A673 (cell line): ENCODE measurements around the gene CAP2. TPM values are rescaled to one million over a fixed set of nuclear protein-coding genes. Genes with fewer than 3 reads are reported as not detected.
A peak's percentile ranks its signal among the peaks of the same experiment; 100 is the strongest.

Source experiments
- BruUV-seq: library from RNA; stranded (reverse); fragments of 400-500 nt; replicated peaks from 2 replicates; lab custom pipeline; 2021; lab: Mats Ljungman, UMichigan
- CTCF ChIA-PET: fragments of 300-600 bp; sonication (Branson Sonifier 250); formaldehyde crosslinking; loops from one replicate; lab custom pipeline; 2022; ENCODE audit warnings: antibody characterized with exemption; lab: Charles Lee
- POLR2A ChIA-PET: fragments of 300-600 bp; sonication (Branson Sonifier 250); formaldehyde crosslinking; loops from one replicate; lab custom pipeline; 2022; ENCODE audit warnings: antibody characterized with exemption; ENCODE audit not compliant: low non-redundant PET; lab: Charles Lee
- DNase-seq: peaks from one replicate; pipeline ENCODE4 v3.0.0-alpha.2; 2015; ENCODE audit warnings: low spot score
- H3K27ac ChIP-seq: fragments of 200-600 bp; sonication (generic); 2 replicates; pipeline ENCODE4 v1.5.1; 2016; ENCODE audit warnings: mixed run types, low read depth, mild to moderate bottlenecking, mixed read lengths, antibody characterized with exemption, low read length; ENCODE audit not compliant: poor library complexity, severe bottlenecking
- H3K27me3 ChIP-seq: fragments of 200-600 bp; sonication (generic); replicated peaks from 2 replicates; pipeline ENCODE4 v1.6.1; 2017; ENCODE audit warnings: mixed run types, low read depth, mild to moderate bottlenecking, mixed read lengths, antibody characterized with exemption, low read length; ENCODE audit not compliant: insufficient read depth, poor library complexity
- H3K36me3 ChIP-seq: fragments of 200-600 bp; sonication (generic); 2 replicates; pipeline ENCODE4 v1.6.1; 2016; ENCODE audit warnings: mixed run types, mild to moderate bottlenecking, mixed read lengths, antibody characterized with exemption, low read length; ENCODE audit not compliant: insufficient read depth, poor library complexity, severe bottlenecking
- H3K4me1 ChIP-seq: fragments of 200-600 bp; sonication (generic); 2 replicates; pipeline ENCODE4 v1.6.1; 2017; ENCODE audit warnings: mixed run types, mild to moderate bottlenecking, mixed read lengths, antibody characterized with exemption, low read length; ENCODE audit not compliant: insufficient read depth, poor library complexity, severe bottlenecking
- H3K4me3 ChIP-seq: fragments of 200-600 bp; sonication (generic); 2 replicates; pipeline ENCODE4 v1.5.1; 2016; ENCODE audit warnings: low read depth, mixed run types, mild to moderate bottlenecking, mixed read lengths, low read length; ENCODE audit not compliant: poor library complexity, severe bottlenecking
- H3K9me3 ChIP-seq: fragments of 200-600 bp; sonication (generic); 2 replicates; pipeline ENCODE4 v1.6.1; 2016; ENCODE audit warnings: mixed run types, low read depth, mild to moderate bottlenecking, mixed read lengths, antibody characterized with exemption, low read length; ENCODE audit not compliant: poor library complexity, severe bottlenecking
- CTCF ChIP-seq: fragments of 300-800, 200-600 bp; sonication (generic); conservative IDR thresholded peaks from 2 replicates; pipeline ENCODE4 v1.5.1; 2017; ENCODE audit warnings: low read depth, mild to moderate bottlenecking, antibody characterized with exemption, low read length, moderate library complexity, mixed read lengths
- EZH2 ChIP-seq: fragments of 200-600 bp; sonication (generic); IDR thresholded peaks from 2 replicates; pipeline ENCODE4 v1.6.1; 2017; ENCODE audit warnings: borderline replicate concordance, low read depth, mild to moderate bottlenecking, mixed read lengths, antibody characterized with exemption, low read length; ENCODE audit not compliant: poor library complexity, severe bottlenecking
- intact Hi-C: fragments of 100-400 bp; cut with micrococcal nuclease; formaldehyde crosslinking; loops from one replicate; pipeline ENCODE4 v1.10.0; 2022; ENCODE audit not compliant: unreplicated experiment
- total RNA-seq: library from RNA; stranded (reverse); gene quantifications from 2 replicates; pipeline ENCODE4 v1.2.3, GENCODE V29; 2021

The CAP2 gene
- total RNA-seq, 1 experiment from 2014 or later: 20.8 TPM

GRCh38 chr6:17448165-17448564 lies 54.8 kb downstream of the CAP2 start:
- no peak for TF ChIP-seq EZH2
- no peak for TF ChIP-seq CTCF
- H3K36me3 ChIP-seq: no peaks in the 10 kb centered on the region
- CTCF ChIA-PET: no interaction called here
- DNase-seq: no peak
- H3K27ac ChIP-seq: no peak overlapping the region
- peaks cover 27% of the 10 kb centered on the region for H3K4me1 ChIP-seq
- no TSS peak for BruUV-seq
- no peaks in the 10 kb centered on the region for H3K9me3 ChIP-seq
- POLR2A ChIA-PET: no interaction called here
- intact Hi-C loops: no loop called here
- H3K4me3 ChIP-seq: no peak overlapping the region
- H3K27me3 ChIP-seq: no peaks in the 10 kb centered on the region

- no peak overlapping the region for H3K27ac ChIP-seq
- ChIA-PET POLR2A (no interaction called here), CTCF (no interaction called here)
- intact Hi-C loops: no loop called here
- TF ChIP-seq CTCF (no peak), EZH2 (no peak)
- H3K9me3 ChIP-seq: no peaks in the 10 kb centered on the region
- H3K36me3 ChIP-seq: no peaks in the 10 kb centered on the region
- DNase-seq: no peak
- peaks cover 27% of the 10 kb centered on the region for H3K4me1 ChIP-seq
- H3K27me3 ChIP-seq: no peaks in the 10 kb centered on the region
- H3K4me3 ChIP-seq: no peak overlapping the region
- BruUV-seq: no TSS peak
Measured at GRCh38 chr6:17450397-17450796, 57.0 kb downstream of the CAP2 start.

GRCh38 chr6:17450832-17451231 lies 57.4 kb downstream of the CAP2 start:
- no peaks in the 10 kb centered on the region for H3K36me3 ChIP-seq
- CTCF ChIA-PET: no interaction called here
- peak; percentile 94 for DNase-seq
- intact Hi-C loops: no loop called here
- H3K4me3 ChIP-seq: no peak overlapping the region
- H3K9me3 ChIP-seq: no peaks in the 10 kb centered on the region
- BruUV-seq: no TSS peak
- no peak for TF ChIP-seq EZH2
- TF ChIP-seq CTCF: no peak
- POLR2A ChIA-PET: no interaction called here
- H3K27ac ChIP-seq: no peak overlapping the region
- no peaks in the 10 kb centered on the region for H3K27me3 ChIP-seq
- peaks cover 27% of the 10 kb centered on the region for H3K4me1 ChIP-seq
